ENCODE measurements around the gene SPATS2L. TPM values are rescaled to one million over a fixed set of nuclear protein-coding genes. Genes with fewer than 3 reads are reported as not detected.
A peak's percentile ranks its signal among the peaks of the same experiment; 100 is the strongest.

Gene SPATS2L
- total and polyA plus RNA-seq, 2 of the 13 experiments (the other 11 are each of a cell fraction or from before 2014, with no cell fraction given), result 154 to 212 TPM

DNA sequence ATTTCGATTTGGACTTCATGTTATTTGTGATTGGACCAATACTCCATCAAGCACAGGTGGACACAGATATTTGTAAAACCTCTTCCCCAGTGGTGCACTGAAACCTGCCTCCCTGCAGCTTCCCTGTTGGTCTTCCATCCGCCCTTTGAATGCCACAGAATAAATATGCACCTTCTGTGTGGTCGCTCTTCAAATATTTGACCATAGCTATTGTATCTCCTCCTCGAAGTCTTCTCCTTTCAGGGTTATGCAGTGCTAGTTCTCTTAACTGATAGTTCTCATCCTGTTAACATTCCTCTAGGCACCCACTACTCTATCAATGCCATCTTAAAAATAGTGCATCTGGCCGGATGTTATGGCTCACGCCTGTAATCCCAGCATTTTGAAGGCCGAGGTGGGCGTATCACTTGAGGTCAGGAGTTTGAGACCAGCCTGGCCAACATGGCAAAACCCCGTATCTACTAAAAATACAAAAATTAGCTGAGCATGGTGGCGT lies 12.5 kb downstream of the SPATS2L start (continued):
- TF ChIP-seq ZNF142 (CRISPR knock-in tag; IDR thresholded peaks at IDR 0.05) (no peak), GTF2F1 (IDR thresholded peaks at IDR 0.05; ENCODE audit: low read length) (no peak), MEIS2 (CRISPR knock-in tag; IDR thresholded peaks at IDR 0.05) (peak; percentile 97), ZNF326 (CRISPR knock-in tag; IDR thresholded peaks at IDR 0.05; ENCODE audit: borderline replicate concordance) (no peak), ZSCAN31 (CRISPR knock-in tag; IDR thresholded peaks at IDR 0.05; ENCODE audit: low read depth) (peak; percentile 83), ZNF224 (CRISPR knock-in tag; IDR thresholded peaks at IDR 0.05) (no peak), CCAR2 (optimal IDR thresholded peaks at IDR 0.05; ENCODE audit: low read depth, low read length) (no peak), MTA3 (CRISPR knock-in tag; IDR thresholded peaks at IDR 0.05) (no peak), CREB3 (CRISPR knock-in tag; IDR thresholded peaks at IDR 0.05) (0 out of 2 replicates have a peak, but pooled peaks have one; percentile 66), ZNF883 (CRISPR knock-in tag; IDR thresholded peaks at IDR 0.05; ENCODE audit: not compliant biosample characterization) (peak; percentile 59), SMAD1 (CRISPR knock-in tag; IDR thresholded peaks at IDR 0.05; ENCODE audit: borderline replicate concordance, low read depth) (no peak), ZC3H13 (CRISPR knock-in tag; IDR thresholded peaks at IDR 0.05) (0 out of 2 replicates have a peak, but pooled peaks have one; percentile 12), ZNF737 (CRISPR knock-in tag; IDR thresholded peaks at IDR 0.05; ENCODE audit: borderline replicate concordance) (no peak), HNF4G (IDR thresholded peaks at IDR 0.05; ENCODE audit: borderline replicate concordance, low read depth, low read length) (peak; percentile 29; the same call in 1 of the 2 replicates), HNF4G (CRISPR knock-in tag; IDR thresholded peaks at IDR 0.05; ENCODE audit: borderline replicate concordance, low read depth) (peak; percentile 74; the same call in 1 of the 2 replicates), ETS1 (CRISPR knock-in tag; IDR thresholded peaks at IDR 0.05) (no peak), ZNF780A (CRISPR knock-in tag; IDR thresholded peaks at IDR 0.05) (no peak), ZNF775 (CRISPR knock-in tag; IDR thresholded peaks at IDR 0.05; ENCODE audit: borderline replicate concordance) (peak; percentile 96; the same call in 1 of the 2 replicates)
- TF ChIP-seq, protein P1, sequence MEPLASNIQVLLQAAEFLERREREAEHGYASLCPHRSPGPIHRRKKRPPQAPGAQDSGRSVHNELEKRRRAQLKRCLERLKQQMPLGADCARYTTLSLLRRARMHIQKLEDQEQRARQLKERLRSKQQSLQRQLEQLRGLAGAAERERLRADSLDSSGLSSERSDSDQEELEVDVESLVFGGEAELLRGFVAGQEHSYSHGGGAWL (CRISPR knock-in tag; IDR thresholded peaks at IDR 0.05), result no peak
- TF ChIP-seq, protein P2, sequence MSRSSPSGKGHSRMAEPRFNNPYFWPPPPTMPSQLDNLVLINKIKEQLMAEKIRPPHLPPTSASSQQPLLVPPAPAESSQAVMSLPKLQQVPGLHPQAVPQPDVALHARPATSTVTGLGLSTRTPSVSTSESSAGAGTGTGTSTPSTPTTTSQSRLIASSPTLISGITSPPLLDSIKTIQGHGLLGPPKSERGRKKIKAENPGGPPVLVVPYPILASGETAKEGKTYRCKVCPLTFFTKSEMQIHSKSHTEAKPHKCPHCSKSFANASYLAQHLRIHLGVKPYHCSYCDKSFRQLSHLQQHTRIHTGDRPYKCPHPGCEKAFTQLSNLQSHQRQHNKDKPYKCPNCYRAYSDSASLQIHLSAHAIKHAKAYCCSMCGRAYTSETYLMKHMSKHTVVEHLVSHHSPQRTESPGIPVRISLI (CRISPR knock-in tag; IDR thresholded peaks at IDR 0.05; ENCODE audit: borderline replicate concordance), result peak; percentile 83
